GM12875 (cell line): Measurements from ENCODE around the gene KLHL35.

ENCODE experiments used
- H3K4me3 ChIP-seq: one replicate; pipeline ENCODE4 v1.5.1; 2011; ENCODE audit warnings: low read depth, low read length, control low read depth
- CTCF ChIP-seq: IDR thresholded peaks from 2 replicates; pipeline ENCODE4 v1.5.1; 2011; ENCODE audit warnings: low read depth, mild to moderate bottlenecking, control low read depth, inconsistent platforms, low read length, moderate library complexity, borderline replicate concordance; ENCODE audit not compliant: insufficient read depth

The KLHL35 gene

GRCh38 chr11:75427181-75427580, 5.8 kb downstream of the KLHL35 start:
- no peak for TF ChIP-seq CTCF

GRCh38 chr11:75426720-75427086, 6.3 kb downstream of the KLHL35 start:
- no peak for TF ChIP-seq CTCF
- no peak overlapping the region for H3K4me3 ChIP-seq

More at GRCh38 chr11:75427181-75427580, 5.8 kb downstream of the KLHL35 start:
- H3K4me3 ChIP-seq = no peak overlapping the region

- H3K4me3 ChIP-seq = no peak overlapping the region
Observed at GRCh38 chr11:75425422-75425821, 7.6 kb downstream of the KLHL35 start.

GRCh38 chr11:75424396-75424795, 8.6 kb downstream of the KLHL35 start:
- TF ChIP-seq CTCF = no peak
- H3K4me3 ChIP-seq = no peak overlapping the region

More at GRCh38 chr11:75425422-75425821, 7.6 kb downstream of the KLHL35 start:
- TF ChIP-seq CTCF = peak; percentile 24; the same call in 1 of the 2 replicates

GRCh38 chr11:75423721-75424120, 9.3 kb downstream of the KLHL35 start:
- H3K4me3 ChIP-seq = no peak overlapping the region
- TF ChIP-seq CTCF = no peak

- no peak overlapping the region for H3K4me3 ChIP-seq
- no peak for TF ChIP-seq CTCF
Observed at GRCh38 chr11:75422248-75423231, 10.5 kb downstream of the KLHL35 start.

- no peak for TF ChIP-seq CTCF
- H3K4me3 ChIP-seq = no peak overlapping the region
Observed at GRCh38 chr11:75421902-75422247, 11.1 kb downstream of the KLHL35 start.
